Activated T-helper 2 cell treated with anti-CD3 and anti-CD28 coated beads, Interferon-gamma antibody, Interleukin-2, Interleukin-4, amounts not matched to agents 10 μg/mL and 5 μg/mL and 100 μg/mL, durations not matched to agents 14 hours and 24 hours and 36 hours (primary cell): ENCODE measurements around the gene UTP15. TPM values are rescaled to one million over a fixed set of nuclear protein-coding genes. Genes with fewer than 3 reads are reported as not detected.

Experiments
- total RNA-seq: library from RNA; stranded (reverse); gene quantifications from 2 replicates; pipeline ENCODE4 v1.2.3, GENCODE V29; 2022

Gene UTP15
- total RNA-seq, 1 donor from 2014 or later, result 46.0 TPM

Other genes with a start within 250 kb of the UTP15 start
- 0.11 and 0.25 TPM in 2 replicates for gene FOXD1, start 117.0 kb upstream of the UTP15 start, total RNA-seq
- 967 and 969 TPM in 2 replicates for gene BTF3, start 67.3 kb upstream of the UTP15 start, total RNA-seq
- gene ANKRA2, start 104 bp upstream of the UTP15 start, total RNA-seq, result 18.7 and 19.6 TPM in 2 replicates
- 0.05 and 0.11 TPM in 2 replicates for gene ARHGEF28, start 60.5 kb downstream of the UTP15 start, total RNA-seq